Fibroblast of the aortic adventitia (primary cell): ENCODE measurements around the gene RASAL1. TPM values are rescaled to one million over a fixed set of nuclear protein-coding genes. Genes with fewer than 3 reads are reported as not detected.

ENCODE experiments used
- DNase-seq: peaks from one replicate; pipeline ENCODE4 v3.0.0-alpha.2; 2010; ENCODE audit warnings: low read depth
- H3K4me3 ChIP-seq: 2 replicates; pipeline ENCODE4 v1.5.1; 2011; ENCODE audit warnings: low read depth, mild to moderate bottlenecking, control low read depth, low read length, moderate library complexity
- total RNA-seq: library from RNA; depleted of rRNA; stranded (reverse); fragments of >200 nt; gene quantifications from 2 replicates; pipeline ENCODE4 v1.2.3, GENCODE V29; 2012; ENCODE audit warnings: low replicate concordance
- TF ChIP-seq, protein P1 (sequence below): IDR thresholded peaks from 2 replicates; pipeline ENCODE4 v1.5.1; 2011; ENCODE audit warnings: mild to moderate bottlenecking, low read length, control low read depth, inconsistent platforms; ENCODE audit not compliant: insufficient read depth

The RASAL1 gene, protein sequence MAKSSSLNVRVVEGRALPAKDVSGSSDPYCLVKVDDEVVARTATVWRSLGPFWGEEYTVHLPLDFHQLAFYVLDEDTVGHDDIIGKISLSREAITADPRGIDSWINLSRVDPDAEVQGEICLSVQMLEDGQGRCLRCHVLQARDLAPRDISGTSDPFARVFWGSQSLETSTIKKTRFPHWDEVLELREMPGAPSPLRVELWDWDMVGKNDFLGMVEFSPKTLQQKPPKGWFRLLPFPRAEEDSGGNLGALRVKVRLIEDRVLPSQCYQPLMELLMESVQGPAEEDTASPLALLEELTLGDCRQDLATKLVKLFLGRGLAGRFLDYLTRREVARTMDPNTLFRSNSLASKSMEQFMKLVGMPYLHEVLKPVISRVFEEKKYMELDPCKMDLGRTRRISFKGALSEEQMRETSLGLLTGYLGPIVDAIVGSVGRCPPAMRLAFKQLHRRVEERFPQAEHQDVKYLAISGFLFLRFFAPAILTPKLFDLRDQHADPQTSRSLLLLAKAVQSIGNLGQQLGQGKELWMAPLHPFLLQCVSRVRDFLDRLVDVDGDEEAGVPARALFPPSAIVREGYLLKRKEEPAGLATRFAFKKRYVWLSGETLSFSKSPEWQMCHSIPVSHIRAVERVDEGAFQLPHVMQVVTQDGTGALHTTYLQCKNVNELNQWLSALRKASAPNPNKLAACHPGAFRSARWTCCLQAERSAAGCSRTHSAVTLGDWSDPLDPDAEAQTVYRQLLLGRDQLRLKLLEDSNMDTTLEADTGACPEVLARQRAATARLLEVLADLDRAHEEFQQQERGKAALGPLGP
- total RNA-seq: not detected in 2 replicates

DNA sequence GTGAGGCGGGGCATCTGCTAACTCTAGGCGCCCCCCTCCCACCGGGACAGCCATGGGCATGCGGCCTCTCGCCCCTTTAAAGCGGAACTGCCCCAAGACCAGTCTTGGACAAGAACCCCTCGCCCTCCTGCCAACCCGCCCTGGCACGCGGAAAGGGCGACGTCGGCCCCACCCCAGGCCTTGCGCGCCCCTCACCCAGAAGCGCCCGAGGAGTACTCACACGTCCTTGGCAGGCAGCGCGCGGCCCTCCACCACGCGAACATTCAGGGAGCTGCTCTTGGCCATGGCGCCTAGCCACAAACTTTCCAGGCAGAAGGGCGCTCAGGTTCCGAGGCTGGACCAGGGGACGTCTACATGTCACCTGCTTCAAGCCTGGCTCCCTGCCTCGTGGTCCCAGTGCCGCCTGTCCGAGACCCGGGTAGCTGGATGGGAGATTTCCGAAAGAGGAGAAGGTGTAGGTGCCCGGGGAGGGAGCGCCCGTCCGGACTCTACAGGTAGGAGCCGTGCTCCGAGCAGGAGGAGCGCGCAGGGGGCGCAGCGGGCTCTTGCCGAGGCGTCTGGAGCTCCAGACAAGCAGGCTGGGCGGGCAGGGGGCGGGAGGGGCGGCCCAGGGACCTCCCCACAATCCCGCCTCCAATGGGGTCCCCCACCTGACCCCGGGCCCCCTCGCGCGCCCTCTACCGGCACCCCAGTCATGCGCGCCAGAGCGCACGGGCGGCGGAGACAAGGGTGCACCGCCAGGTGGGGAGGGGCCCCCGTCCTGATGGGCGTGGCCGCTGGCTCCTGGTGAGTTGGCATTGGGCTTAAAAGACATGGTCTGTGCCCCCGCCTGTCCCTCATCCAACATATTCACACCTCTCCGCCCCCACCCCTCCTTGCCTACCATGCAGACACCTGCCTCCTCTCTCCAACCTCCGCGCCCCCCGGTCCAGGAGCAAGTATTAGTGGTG is at the start of gene RASAL1:
Gene RASAL1, minus strand, starts transcription at position 584 of the 950 bp plus-strand sequence. Its CDS starts 299 bp downstream, at position 285.
- no peak within 1 kb of the TSS for H3K4me3 ChIP-seq
- TF ChIP-seq, protein P1, sequence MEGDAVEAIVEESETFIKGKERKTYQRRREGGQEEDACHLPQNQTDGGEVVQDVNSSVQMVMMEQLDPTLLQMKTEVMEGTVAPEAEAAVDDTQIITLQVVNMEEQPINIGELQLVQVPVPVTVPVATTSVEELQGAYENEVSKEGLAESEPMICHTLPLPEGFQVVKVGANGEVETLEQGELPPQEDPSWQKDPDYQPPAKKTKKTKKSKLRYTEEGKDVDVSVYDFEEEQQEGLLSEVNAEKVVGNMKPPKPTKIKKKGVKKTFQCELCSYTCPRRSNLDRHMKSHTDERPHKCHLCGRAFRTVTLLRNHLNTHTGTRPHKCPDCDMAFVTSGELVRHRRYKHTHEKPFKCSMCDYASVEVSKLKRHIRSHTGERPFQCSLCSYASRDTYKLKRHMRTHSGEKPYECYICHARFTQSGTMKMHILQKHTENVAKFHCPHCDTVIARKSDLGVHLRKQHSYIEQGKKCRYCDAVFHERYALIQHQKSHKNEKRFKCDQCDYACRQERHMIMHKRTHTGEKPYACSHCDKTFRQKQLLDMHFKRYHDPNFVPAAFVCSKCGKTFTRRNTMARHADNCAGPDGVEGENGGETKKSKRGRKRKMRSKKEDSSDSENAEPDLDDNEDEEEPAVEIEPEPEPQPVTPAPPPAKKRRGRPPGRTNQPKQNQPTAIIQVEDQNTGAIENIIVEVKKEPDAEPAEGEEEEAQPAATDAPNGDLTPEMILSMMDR: no peak
- DNase-seq: no peak

DNA sequence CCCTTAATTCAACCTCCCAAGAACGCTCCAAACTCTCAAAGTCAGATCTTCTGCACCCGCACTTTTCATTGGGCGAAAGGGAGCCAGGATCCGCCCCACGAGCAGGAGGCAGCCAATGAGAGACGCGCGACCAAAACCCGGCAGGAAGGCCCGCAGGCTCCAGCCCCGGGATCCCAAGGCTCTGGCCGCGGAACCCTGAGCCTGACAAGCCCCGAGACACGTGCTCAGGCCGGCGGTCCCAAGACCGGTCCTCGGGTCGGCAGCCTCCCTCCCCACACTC is 49.3 kb upstream of the RASAL1 start:
- H3K4me3 ChIP-seq: peak overlapping the region; percentile 86
- peak; percentile 90 for DNase-seq
- TF ChIP-seq, protein P1: no peak

DNA sequence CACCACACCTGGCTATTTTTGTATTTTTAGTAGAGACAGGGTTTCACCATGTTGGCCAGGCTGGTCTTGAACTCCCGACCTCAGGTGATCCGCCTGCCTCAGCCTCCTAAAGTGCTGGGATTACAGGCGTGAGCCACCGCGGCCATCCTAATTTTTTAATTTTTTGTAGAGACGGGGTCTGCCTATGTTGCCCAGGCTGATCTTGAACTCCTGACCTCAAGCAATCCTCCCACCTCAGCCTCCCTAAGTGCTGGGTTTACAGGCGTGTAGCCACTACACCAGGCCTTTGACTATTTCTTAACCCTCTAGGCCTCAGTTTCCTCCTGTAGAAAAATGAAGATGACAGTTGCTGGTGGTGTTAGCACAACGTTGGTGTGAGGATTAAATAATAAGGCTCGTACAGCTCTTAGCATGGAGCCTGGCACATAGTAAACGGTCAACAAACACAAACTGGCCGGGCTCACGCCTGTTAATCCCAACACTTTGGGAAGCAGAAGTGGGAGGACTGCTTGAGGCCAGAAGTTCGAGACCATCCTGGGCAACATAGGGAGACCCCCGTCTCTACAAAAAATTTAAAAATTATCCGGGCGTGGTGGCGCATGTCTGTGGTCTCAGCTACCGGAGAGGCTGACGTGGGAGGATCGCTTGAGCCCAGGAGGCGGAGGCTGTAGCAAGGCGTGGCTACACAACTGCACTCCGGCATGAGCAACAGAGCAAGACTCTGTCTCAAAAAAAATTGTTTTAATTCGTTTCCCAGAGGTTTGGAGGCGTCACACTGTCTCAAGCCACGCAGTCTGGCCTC is 48.7 kb upstream of the RASAL1 start:
- no peak for DNase-seq
- TF ChIP-seq, protein P1: no peak
- peak overlapping the region; percentile 86 for H3K4me3 ChIP-seq

DNA sequence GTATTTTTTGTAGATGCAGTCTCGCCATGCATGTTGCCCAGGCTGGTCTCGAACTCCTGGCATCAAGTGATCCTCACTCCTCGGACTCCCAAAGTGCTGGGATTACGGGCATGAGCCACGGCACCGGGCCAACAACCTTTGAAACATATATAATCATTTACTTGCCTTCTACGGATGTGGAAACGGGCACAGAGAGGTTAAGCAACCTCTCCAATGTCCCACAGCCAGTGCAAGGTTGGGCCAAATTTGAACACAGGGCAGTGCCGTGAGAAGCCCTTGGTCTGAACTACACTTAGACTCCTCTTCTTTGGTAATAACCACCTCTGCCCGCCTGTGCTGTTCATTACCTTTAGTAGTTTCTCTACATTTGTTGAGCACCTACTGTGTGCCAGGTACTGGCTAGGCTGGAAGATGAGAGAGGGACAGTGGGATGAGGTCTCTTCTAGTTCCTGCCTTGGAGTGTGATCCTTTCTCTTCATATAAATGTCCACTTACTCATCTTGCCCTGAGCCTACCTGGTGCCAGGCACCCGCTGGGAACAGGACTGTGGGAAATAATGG is 47.5 kb upstream of the RASAL1 start:
- TF ChIP-seq, protein P1: no peak
- no peak overlapping the region for H3K4me3 ChIP-seq
- DNase-seq: no peak

DNA sequence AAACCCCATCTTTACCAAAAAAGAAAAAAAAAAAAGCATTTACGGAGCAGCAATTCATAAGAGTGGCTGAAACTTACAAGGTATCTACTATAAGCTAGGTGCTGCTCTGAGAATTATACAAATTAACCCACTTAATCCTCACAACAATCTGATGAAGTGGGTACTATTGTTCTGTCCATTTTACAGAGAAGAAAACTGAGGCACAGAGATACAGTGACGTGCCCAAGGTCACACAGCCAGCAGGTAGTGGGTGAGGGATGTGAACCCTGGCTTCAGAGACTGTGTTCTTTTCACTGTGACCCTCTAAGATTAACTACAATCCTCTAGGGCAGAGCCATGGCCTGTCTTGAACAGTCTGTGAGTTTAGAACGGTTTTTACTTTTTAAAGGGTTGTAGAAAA is 46.4 kb upstream of the RASAL1 start:
- no peak overlapping the region for H3K4me3 ChIP-seq
- TF ChIP-seq, protein P1: no peak

DNA sequence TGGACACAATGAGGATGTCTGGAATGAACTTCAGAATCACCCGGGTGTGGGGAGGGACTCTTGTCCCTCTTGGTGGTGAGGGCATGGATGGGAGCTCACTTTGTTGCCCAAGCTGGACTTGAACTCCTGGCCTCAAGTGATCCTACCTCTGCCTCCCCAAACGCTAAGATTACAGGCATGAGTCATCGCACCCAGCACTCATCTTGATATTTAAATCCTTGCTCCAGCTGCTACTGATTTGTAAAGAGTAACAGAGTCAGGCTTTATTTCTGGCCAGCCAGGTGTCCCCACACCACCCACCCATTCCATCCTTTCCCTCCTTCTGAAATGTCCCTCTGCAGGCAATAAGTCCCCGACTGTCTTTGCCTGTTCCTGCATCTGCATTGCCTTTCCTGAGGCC is 44.8 kb upstream of the RASAL1 start:
- no peak overlapping the region for H3K4me3 ChIP-seq
- TF ChIP-seq, protein P1: no peak
- no peak for DNase-seq

More for the DNA sequence above, 46.4 kb upstream of the RASAL1 start:
- no peak for DNase-seq
